Activated naive CD4-positive, alpha-beta T cell treated with anti-CD3 and anti-CD28 coated beads, Interleukin-2, amount 50 U/mL, for 72 hours (primary cell): ENCODE measurements around the gene ANKS1B. TPM values are rescaled to one million over a fixed set of nuclear protein-coding genes. Genes with fewer than 3 reads are reported as not detected.

Experiments used
- ATAC-seq, 2 donors: fragments of 150-1000 bp; cut with Tn5 transposase; 2 replicates each; pipeline ENCODE4 v1.10.0; 2021; ENCODE audit warnings: mild to moderate bottlenecking in 2 of 2, moderate library complexity in 2 of 2
- DNase-seq, 2 donors: peaks; one replicate each; pipeline ENCODE4 v3.0.0; 2021 to 2022; ENCODE audit warnings: low spot score in 2 of 2
- H3K27ac Mint-ChIP-seq, 2 donors: one replicate each; pipeline ENCODE4 v1.8.0; 2022; ENCODE audit warnings: mild to moderate bottlenecking in 2 of 2, mixed read lengths in 2 of 2
- H3K36me3 Mint-ChIP-seq, 2 donors: one replicate each; pipeline ENCODE4 v1.8.0; 2022; ENCODE audit warnings: mixed read lengths in 2 of 2
- H3K9me3 Mint-ChIP-seq, 2 donors: one replicate each; pipeline ENCODE4 v1.8.0; 2022; ENCODE audit warnings: mixed read lengths in 2 of 2
- total RNA-seq, 2 donors: library from RNA; stranded (reverse); gene quantifications; one replicate each; pipeline ENCODE4 v1.2.3, GENCODE V29; 2022

Gene ANKS1B
- total RNA-seq, 2 donors from 2014 or later, result 0.16 TPM; not detected in 1

DNA sequence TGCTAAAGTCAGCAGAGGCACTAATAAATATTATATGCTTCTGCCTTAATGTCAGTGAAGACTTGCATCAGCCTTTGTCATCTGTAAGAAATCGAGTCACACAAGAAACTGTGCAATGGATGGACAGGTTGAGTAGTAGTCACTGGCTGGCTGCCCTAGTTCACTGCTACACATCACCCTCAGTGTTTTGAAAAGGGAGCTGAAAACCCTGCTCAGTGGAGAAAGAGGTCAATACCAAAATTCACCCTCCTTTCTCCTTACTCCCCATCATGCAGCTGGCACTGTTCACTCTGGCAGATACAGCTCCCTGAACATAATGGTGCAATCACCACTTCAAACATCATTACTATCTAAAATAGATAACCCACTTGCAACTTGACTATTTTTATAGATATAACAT lies 6.6 kb downstream of the ANKS1B start:
- no peak overlapping the region for H3K27ac Mint-ChIP-seq
- no peaks in the 10 kb centered on the region for H3K36me3 Mint-ChIP-seq
- H3K9me3 Mint-ChIP-seq, result peaks cover 0 to 3% of the 10 kb centered on the region in 2 donors
- DNase-seq (no peak), ATAC-seq (no peak)

- Mint-ChIP-seq H3K36me3 (no peaks in the 10 kb centered on the region), H3K9me3 (peaks cover 0 to 3% of the 10 kb centered on the region in 2 donors), H3K27ac (peak overlapping the region in 1 of 2 donors; percentile 73)
- no peak for DNase-seq
- no peak for ATAC-seq
Measured at GRCh38 chr12:99977550-99977949, 7.2 kb downstream of the ANKS1B start.

GRCh38 chr12:99976762-99977161 lies 8.0 kb downstream of the ANKS1B start:
- peaks cover 0 to 3% of the 10 kb centered on the region in 2 donors for H3K9me3 Mint-ChIP-seq
- ATAC-seq, result no peak
- H3K27ac Mint-ChIP-seq, result no peak overlapping the region
- H3K36me3 Mint-ChIP-seq, result no peaks in the 10 kb centered on the region
- DNase-seq, result no peak

DNA sequence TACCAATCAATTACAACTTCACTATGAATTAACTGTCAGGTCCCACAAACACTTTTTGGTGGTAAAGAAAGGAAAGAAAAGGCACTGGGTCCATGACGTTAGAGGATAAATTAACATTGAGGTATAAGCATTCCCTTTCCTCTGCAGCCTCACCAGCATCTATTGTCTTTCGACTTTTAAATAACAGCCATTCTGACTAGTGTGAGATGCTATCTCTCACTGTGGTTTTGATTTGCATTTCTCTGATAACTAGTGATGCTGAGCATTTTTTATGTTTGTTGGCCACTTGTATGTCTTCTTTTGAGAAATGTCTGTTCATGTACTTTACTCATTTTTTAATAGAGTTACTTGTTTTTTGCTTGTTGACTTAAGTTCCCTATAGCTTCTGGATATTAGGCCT lies 9.4 kb downstream of the ANKS1B start:
- H3K27ac Mint-ChIP-seq, result no peak overlapping the region
- DNase-seq, result no peak
- H3K9me3 Mint-ChIP-seq, result peaks cover 0 to 3% of the 10 kb centered on the region in 2 donors
- no peaks in the 10 kb centered on the region for H3K36me3 Mint-ChIP-seq
- no peak for ATAC-seq

- Mint-ChIP-seq H3K27ac (no peak overlapping the region), H3K9me3 (peaks cover 0 to 3% of the 10 kb centered on the region in 2 donors), H3K36me3 (no peaks in the 10 kb centered on the region)
- no peak for ATAC-seq
- no peak for DNase-seq
Measured at GRCh38 chr12:99974146-99974545, 10.6 kb downstream of the ANKS1B start.

DNA sequence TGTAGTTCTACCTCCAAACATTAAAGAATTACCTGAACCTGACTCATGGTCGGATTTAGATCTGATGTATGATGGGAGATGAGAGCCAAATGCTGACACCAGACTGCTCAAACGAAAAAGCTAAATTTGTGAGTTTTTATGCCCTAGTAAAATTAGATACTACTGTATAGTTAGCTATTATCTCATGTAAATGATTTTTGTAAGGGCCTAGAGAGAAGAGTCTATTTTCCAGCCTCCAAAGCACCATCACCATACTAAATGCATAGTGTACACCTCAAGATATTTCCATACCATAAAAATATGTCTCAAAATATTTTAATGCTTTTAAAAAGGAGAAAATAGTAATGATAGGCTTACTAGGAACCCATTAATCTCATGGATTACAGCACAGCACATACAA lies 18.3 kb downstream of the ANKS1B start:
- H3K27ac Mint-ChIP-seq, result no peak overlapping the region
- DNase-seq, result no peak
- ATAC-seq, result no peak

GRCh38 chr12:99960311-99960710 lies 24.4 kb downstream of the ANKS1B start:
- Mint-ChIP-seq H3K9me3 (peaks cover 0 to 4% of the 10 kb centered on the region in 2 donors), H3K27ac (no peak overlapping the region), H3K36me3 (no peaks in the 10 kb centered on the region)
- ATAC-seq (no peak), DNase-seq (no peak)

More for the DNA sequence above, 18.3 kb downstream of the ANKS1B start:
- Mint-ChIP-seq H3K9me3 (peaks cover 3 to 4% of the 10 kb centered on the region in 2 donors), H3K36me3 (no peaks in the 10 kb centered on the region)

DNA sequence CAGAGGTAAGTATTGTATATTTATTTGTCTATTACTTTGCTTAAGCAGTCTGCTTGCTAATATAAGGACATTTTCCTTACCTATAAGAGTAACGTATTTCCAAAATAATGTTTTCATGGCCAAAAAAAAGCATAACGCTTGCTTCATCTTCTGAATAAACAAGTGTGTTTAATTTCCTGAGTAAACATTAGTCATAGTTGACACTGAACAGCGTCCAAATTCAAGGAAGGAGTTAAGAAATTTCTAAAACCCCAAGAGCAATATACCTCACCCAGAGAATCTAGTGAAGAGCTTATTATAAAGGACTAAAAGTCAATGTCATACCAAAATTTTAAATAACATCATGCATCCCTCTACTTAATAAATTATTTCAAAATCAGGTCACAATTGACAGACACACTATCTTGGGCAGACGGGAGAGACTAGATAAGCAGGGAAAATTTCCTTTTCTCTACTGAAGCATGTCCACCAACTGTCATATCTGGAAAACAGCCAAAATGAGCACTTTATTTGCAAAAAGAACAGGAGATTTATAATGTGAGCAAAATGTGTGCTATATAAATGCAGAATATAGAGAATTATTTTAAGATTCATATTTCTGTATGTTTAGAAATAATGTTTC lies 25.1 kb downstream of the ANKS1B start:
- Mint-ChIP-seq H3K27ac (no peak overlapping the region), H3K36me3 (no peaks in the 10 kb centered on the region), H3K9me3 (peaks cover 0 to 4% of the 10 kb centered on the region in 2 donors)
- no peak for DNase-seq
- no peak for ATAC-seq

DNA sequence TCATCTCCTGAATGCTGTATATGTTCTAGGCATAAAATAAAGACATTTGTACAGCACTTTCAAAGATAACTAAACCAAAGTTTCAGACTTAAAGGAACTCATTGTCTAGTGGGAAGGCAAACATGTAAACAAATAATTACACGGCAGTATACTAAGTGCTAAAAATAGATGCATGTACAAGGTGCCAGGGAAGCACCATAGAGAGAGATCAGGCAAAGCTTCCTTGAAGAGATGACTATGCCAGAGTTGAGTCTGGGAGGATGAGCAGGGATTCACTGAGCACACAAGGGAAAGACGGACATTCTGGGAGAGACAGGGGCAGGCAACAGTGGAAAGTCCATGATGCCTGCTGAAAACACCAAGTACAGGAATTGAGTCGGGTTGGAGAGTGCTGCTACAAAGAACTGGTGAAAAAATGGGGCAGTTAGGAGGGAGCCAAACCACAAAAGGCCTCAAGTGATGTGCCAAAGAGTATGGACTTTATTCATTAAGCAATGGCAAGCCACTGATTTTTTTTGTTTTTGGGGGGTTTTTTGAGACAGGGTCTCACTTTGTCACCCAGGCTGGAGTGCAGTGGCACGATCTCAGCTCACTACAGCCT lies 26.8 kb downstream of the ANKS1B start:
- ATAC-seq (no peak), DNase-seq (no peak)
- Mint-ChIP-seq H3K36me3 (no peaks in the 10 kb centered on the region), H3K27ac (no peak overlapping the region), H3K9me3 (no peaks in the 10 kb centered on the region)

GRCh38 chr12:99954724-99955123 lies 30.0 kb downstream of the ANKS1B start:
- ATAC-seq, result no peak
- no peak for DNase-seq
- H3K36me3 Mint-ChIP-seq, result no peaks in the 10 kb centered on the region
- no peaks in the 10 kb centered on the region for H3K9me3 Mint-ChIP-seq
- no peak overlapping the region for H3K27ac Mint-ChIP-seq

- H3K27ac Mint-ChIP-seq, result no peak overlapping the region
- H3K9me3 Mint-ChIP-seq, result peaks cover 0 to 3% of the 10 kb centered on the region in 2 donors
- no peaks in the 10 kb centered on the region for H3K36me3 Mint-ChIP-seq
- DNase-seq, result no peak
- ATAC-seq, result no peak
Measured at GRCh38 chr12:99948370-99948769, 36.4 kb downstream of the ANKS1B start.

- DNase-seq, result no peak
- no peaks in the 10 kb centered on the region for H3K36me3 Mint-ChIP-seq
- no peak overlapping the region for H3K27ac Mint-ChIP-seq
- ATAC-seq, result no peak
- H3K9me3 Mint-ChIP-seq, result peaks cover 0 to 3% of the 10 kb centered on the region in 2 donors
Measured at GRCh38 chr12:99946131-99946530, 38.6 kb downstream of the ANKS1B start.

- Mint-ChIP-seq H3K9me3 (no peaks in the 10 kb centered on the region), H3K27ac (no peak overlapping the region), H3K36me3 (no peaks in the 10 kb centered on the region)
- DNase-seq (no peak), ATAC-seq (no peak)
Measured at GRCh38 chr12:99935608-99936007, 49.1 kb downstream of the ANKS1B start.

GRCh38 chr12:99926511-99927169 lies 58.1 kb downstream of the ANKS1B start:
- DNase-seq, result no peak
- ATAC-seq, result no peak
- Mint-ChIP-seq H3K9me3 (peaks cover 0 to 11% of the 10 kb centered on the region in 2 donors), H3K36me3 (no peaks in the 10 kb centered on the region), H3K27ac (no peak overlapping the region)

GRCh38 chr12:99920353-99920960 lies 64.3 kb downstream of the ANKS1B start:
- Mint-ChIP-seq H3K9me3 (peaks cover 0 to 4% of the 10 kb centered on the region in 2 donors), H3K36me3 (no peaks in the 10 kb centered on the region), H3K27ac (no peak overlapping the region)
- ATAC-seq (no peak), DNase-seq (no peak)

GRCh38 chr12:99917711-99918402 lies 66.9 kb downstream of the ANKS1B start:
- Mint-ChIP-seq H3K27ac (no peak overlapping the region), H3K36me3 (no peaks in the 10 kb centered on the region), H3K9me3 (no peaks in the 10 kb centered on the region)
- ATAC-seq (no peak), DNase-seq (no peak)

DNA sequence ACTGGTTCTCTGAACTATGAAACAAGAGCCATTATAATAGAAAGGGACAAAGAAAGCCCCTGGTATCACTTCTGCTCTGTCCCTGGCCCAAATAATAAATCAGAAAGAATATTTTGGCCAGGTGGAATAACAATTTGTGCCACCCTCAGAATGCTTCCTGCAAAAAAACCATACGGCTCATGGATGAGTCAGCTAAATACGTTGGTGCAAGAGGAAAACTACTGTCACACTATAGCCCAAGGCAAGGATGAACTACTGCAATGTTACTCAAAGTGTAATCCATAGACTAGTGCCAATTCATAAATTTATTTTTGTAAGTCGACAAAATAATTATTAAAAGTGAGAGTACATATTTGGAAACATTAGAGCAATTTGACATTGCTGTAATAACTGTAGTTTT lies 68.2 kb downstream of the ANKS1B start:
- DNase-seq (no peak), ATAC-seq (no peak)
- Mint-ChIP-seq H3K27ac (no peak overlapping the region), H3K36me3 (no peaks in the 10 kb centered on the region), H3K9me3 (no peaks in the 10 kb centered on the region)
